Astrocyte (in vitro differentiated cells and primary cell): ENCODE data around the gene COL18A1. TPM values are rescaled to one million over a fixed set of nuclear protein-coding genes. Genes with fewer than 3 reads are reported as not detected.

Experiments
- DNase-seq: peaks from one replicate; pipeline ENCODE4 v3.0.0-alpha.2; 2010; ENCODE audit warnings: low read depth
- FAIRE-seq: peaks from 2 replicates; lab custom pipeline; 2011; peaks lifted over from hg19 to GRCh38; lab: Jason Lieb, UNC
- H2AFZ ChIP-seq: 2 replicates; pipeline ENCODE4 v1.6.0; 2012; ENCODE audit warnings: low read depth, low read length, inconsistent platforms
- H3K27ac ChIP-seq: 2 replicates; pipeline ENCODE4 v1.5.1; 2011; ENCODE audit warnings: low read depth, low read length, inconsistent platforms
- H3K27me3 ChIP-seq: 2 replicates; pipeline ENCODE4 v1.6.0; 2011; ENCODE audit warnings: low read length, inconsistent platforms; ENCODE audit not compliant: insufficient read depth
- H3K36me3 ChIP-seq: 2 replicates; pipeline ENCODE4 v1.5.1; 2011; ENCODE audit warnings: low read length, inconsistent platforms; ENCODE audit not compliant: insufficient read depth
- H3K4me1 ChIP-seq: 2 replicates; pipeline ENCODE4 v1.5.1; 2011; ENCODE audit warnings: low read length, inconsistent platforms; ENCODE audit not compliant: insufficient read depth
- H3K4me2 ChIP-seq: 2 replicates; pipeline ENCODE4 v1.6.0; 2012; ENCODE audit warnings: low read length, inconsistent platforms
- H3K4me3 ChIP-seq: 2 replicates; pipeline ENCODE4 v1.5.1; 2011; ENCODE audit warnings: low read depth, mild to moderate bottlenecking, low read length, inconsistent platforms; ENCODE audit not compliant: insufficient read depth
- H3K79me2 ChIP-seq: 2 replicates; pipeline ENCODE4 v1.6.0; 2012; ENCODE audit warnings: mild to moderate bottlenecking, low read length, inconsistent platforms; ENCODE audit not compliant: insufficient read depth
- H3K9ac ChIP-seq: 2 replicates; pipeline ENCODE4 v1.6.0; 2012; ENCODE audit warnings: mild to moderate bottlenecking, low read length, inconsistent platforms
- H3K9me3 ChIP-seq: 2 replicates; pipeline ENCODE4 v1.5.1; 2012; ENCODE audit warnings: low read depth, mild to moderate bottlenecking, low read length, inconsistent platforms; ENCODE audit not compliant: insufficient read depth
- H4K20me1 ChIP-seq: 2 replicates; pipeline ENCODE4 v1.6.0; 2012; ENCODE audit warnings: low read length, inconsistent platforms; ENCODE audit not compliant: insufficient read depth
- H3K27ac Mint-ChIP-seq: one replicate; pipeline ENCODE4 v1.8.0; 2021; ENCODE audit warnings: mild to moderate bottlenecking, mixed read lengths; ENCODE audit not compliant: unreplicated experiment
- H3K27me3 Mint-ChIP-seq: one replicate; pipeline ENCODE4 v1.8.0; 2021; ENCODE audit warnings: low read depth, mixed read lengths; ENCODE audit not compliant: unreplicated experiment
- H3K36me3 Mint-ChIP-seq: one replicate; pipeline ENCODE4 v1.8.0; 2021; ENCODE audit warnings: low read depth, mixed read lengths; ENCODE audit not compliant: unreplicated experiment
- H3K4me1 Mint-ChIP-seq: one replicate; pipeline ENCODE4 v1.8.0; 2021; ENCODE audit warnings: low read depth, mixed read lengths; ENCODE audit not compliant: unreplicated experiment
- H3K4me3 Mint-ChIP-seq: one replicate; pipeline ENCODE4 v1.8.0; 2021; ENCODE audit warnings: mild to moderate bottlenecking, moderate library complexity, mixed read lengths; ENCODE audit not compliant: unreplicated experiment
- H3K9me3 Mint-ChIP-seq: one replicate; pipeline ENCODE4 v1.8.0; 2021; ENCODE audit warnings: mild to moderate bottlenecking, mixed read lengths; ENCODE audit not compliant: unreplicated experiment
- CTCF ChIP-seq: IDR thresholded peaks from 2 replicates; pipeline ENCODE4 v1.5.1; 2011; ENCODE audit warnings: low read depth, mild to moderate bottlenecking, inconsistent platforms, low read length, moderate library complexity; ENCODE audit not compliant: insufficient read depth
- EZH2 ChIP-seq: IDR thresholded peaks from 2 replicates; pipeline ENCODE4 v1.6.1; 2012; ENCODE audit warnings: mild to moderate bottlenecking, low read length, inconsistent platforms; ENCODE audit not compliant: insufficient read depth
- total RNA-seq: library from RNA; stranded (reverse); gene quantifications from 2 replicates; pipeline ENCODE4 v1.2.1, GENCODE V29; 2021

Gene COL18A1
- total RNA-seq, 1 donor from 2014 or later = 616 TPM

DNA sequence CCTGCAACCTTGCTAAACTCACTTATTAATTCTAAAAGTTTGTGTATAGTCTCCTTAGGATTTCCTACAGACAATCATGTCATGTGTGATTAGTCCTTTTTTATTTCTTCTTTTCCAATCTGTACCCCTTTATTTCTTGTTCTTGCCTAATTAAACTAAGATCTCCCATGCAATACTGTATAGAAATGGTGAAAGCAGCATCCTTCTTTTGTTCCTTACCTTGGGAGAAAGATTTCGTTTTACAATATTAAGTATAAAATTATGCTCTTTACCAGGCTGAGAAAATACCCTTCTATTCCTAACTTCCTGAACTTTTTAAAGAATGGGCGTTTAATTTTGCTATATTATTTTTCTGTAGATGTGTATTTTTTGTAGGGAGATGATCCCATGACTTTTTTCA is 7.6 kb upstream of the COL18A1 start:
- peaks cover 15% of the 10 kb centered on the region for H3K27me3 Mint-ChIP-seq

GRCh38 chr21:45401054-45401518 is 3.9 kb upstream of the COL18A1 start:
- H3K36me3 Mint-ChIP-seq = peaks cover 2% of the 10 kb centered on the region
- no peak overlapping the region for H3K4me3 Mint-ChIP-seq
- H3K4me1 Mint-ChIP-seq = peaks cover 8% of the 10 kb centered on the region
- Histone ChIP-seq H3K27me3 (peaks cover 9% of the 10 kb centered on the region), H3K36me3 (no peaks in the 10 kb centered on the region), H3K9me3 (no peaks in the 10 kb centered on the region), H3K79me2 (peaks cover under 1% of the 10 kb centered on the region), H3K4me2 (no peak overlapping the region), H2AFZ (no peak overlapping the region), H4K20me1 (peaks cover 2% of the 10 kb centered on the region), H3K27ac (no peak overlapping the region), H3K4me3 (no peak overlapping the region), H3K9ac (no peak overlapping the region), H3K4me1 (peaks cover 12% of the 10 kb centered on the region)
- TF ChIP-seq CTCF (no peak), EZH2 (no peak)
- no peak overlapping the region for H3K27ac Mint-ChIP-seq
- no peak for DNase-seq
- H3K27me3 Mint-ChIP-seq = peaks cover 2% of the 10 kb centered on the region
- H3K9me3 Mint-ChIP-seq = peaks cover 8% of the 10 kb centered on the region
- no peak for FAIRE-seq

More for the DNA sequence above, 7.6 kb upstream of the COL18A1 start:
- TF ChIP-seq EZH2 (no peak), CTCF (no peak)
- DNase-seq = no peak
- peaks cover 2% of the 10 kb centered on the region for H3K36me3 Mint-ChIP-seq
- Histone ChIP-seq H3K79me2 (no peaks in the 10 kb centered on the region), H3K4me3 (no peak overlapping the region), H3K4me1 (no peaks in the 10 kb centered on the region), H3K9me3 (no peaks in the 10 kb centered on the region), H3K27ac (no peak overlapping the region), H3K27me3 (peaks cover 9% of the 10 kb centered on the region), H2AFZ (no peak overlapping the region), H3K9ac (no peak overlapping the region), H3K36me3 (no peaks in the 10 kb centered on the region), H3K4me2 (no peak overlapping the region), H4K20me1 (no peaks in the 10 kb centered on the region)
- H3K9me3 Mint-ChIP-seq = peaks cover 6% of the 10 kb centered on the region
- no peak overlapping the region for H3K27ac Mint-ChIP-seq
- FAIRE-seq = no peak
- H3K4me1 Mint-ChIP-seq = no peaks in the 10 kb centered on the region
- no peak overlapping the region for H3K4me3 Mint-ChIP-seq
